Neural cell (in vitro differentiated cells): ENCODE measurements around the gene QDPR.
A peak's percentile ranks its signal among the peaks of the same experiment; 100 is the strongest.

Experiments used
- EP300 ChIP-seq: fragments of 450-650 bp; conservative IDR thresholded peaks from 2 replicates; pipeline ENCODE4 v1.6.1; 2014; ENCODE audit warnings: antibody characterized with exemption, mild to moderate bottlenecking, moderate library complexity; ENCODE audit not compliant: poor library complexity, severe bottlenecking
- EZH2 ChIP-seq: fragments of 200-600, 300-800 bp; shearing (Covaris generic), sonication (generic); IDR thresholded peaks from 2 replicates; pipeline ENCODE4 v1.6.1; 2014; ENCODE audit warnings: antibody characterized with exemption, low read length, borderline replicate concordance, mild to moderate bottlenecking; ENCODE audit not compliant: insufficient read depth, poor library complexity, severe bottlenecking
- MXI1 ChIP-seq: fragments of 450-650 bp; conservative IDR thresholded peaks from 2 replicates; pipeline ENCODE4 v1.6.1; 2014; ENCODE audit warnings: antibody characterized with exemption, mild to moderate bottlenecking; ENCODE audit not compliant: poor library complexity, severe bottlenecking
- POLR2AphosphoS5 ChIP-seq: IDR thresholded peaks from 2 replicates; pipeline ENCODE4 v1.6.1; 2012
- RAD21 ChIP-seq: fragments of 450-650 bp; conservative IDR thresholded peaks from 2 replicates; pipeline ENCODE4 v1.6.1; 2014; ENCODE audit warnings: antibody characterized with exemption, mild to moderate bottlenecking, moderate library complexity
- REST ChIP-seq: IDR thresholded peaks from 2 replicates; pipeline ENCODE4 v1.6.1; 2012; ENCODE audit warnings: borderline replicate concordance
- SMC3 ChIP-seq: fragments of 450-650 bp; conservative IDR thresholded peaks from 2 replicates; pipeline ENCODE4 v1.6.1; 2014; ENCODE audit warnings: antibody characterized with exemption, mild to moderate bottlenecking, moderate library complexity; ENCODE audit not compliant: poor library complexity
- TAF1 ChIP-seq: IDR thresholded peaks from 2 replicates; pipeline ENCODE4 v1.6.1; 2012; ENCODE audit warnings: low read depth
- TF ChIP-seq, protein P1 (sequence below): fragments of 450-650 bp; IDR thresholded peaks from 2 replicates; pipeline ENCODE4 v1.5.1; 2014; ENCODE audit warnings: antibody characterized with exemption, mild to moderate bottlenecking, moderate library complexity; ENCODE audit not compliant: poor library complexity, severe bottlenecking

DNA sequence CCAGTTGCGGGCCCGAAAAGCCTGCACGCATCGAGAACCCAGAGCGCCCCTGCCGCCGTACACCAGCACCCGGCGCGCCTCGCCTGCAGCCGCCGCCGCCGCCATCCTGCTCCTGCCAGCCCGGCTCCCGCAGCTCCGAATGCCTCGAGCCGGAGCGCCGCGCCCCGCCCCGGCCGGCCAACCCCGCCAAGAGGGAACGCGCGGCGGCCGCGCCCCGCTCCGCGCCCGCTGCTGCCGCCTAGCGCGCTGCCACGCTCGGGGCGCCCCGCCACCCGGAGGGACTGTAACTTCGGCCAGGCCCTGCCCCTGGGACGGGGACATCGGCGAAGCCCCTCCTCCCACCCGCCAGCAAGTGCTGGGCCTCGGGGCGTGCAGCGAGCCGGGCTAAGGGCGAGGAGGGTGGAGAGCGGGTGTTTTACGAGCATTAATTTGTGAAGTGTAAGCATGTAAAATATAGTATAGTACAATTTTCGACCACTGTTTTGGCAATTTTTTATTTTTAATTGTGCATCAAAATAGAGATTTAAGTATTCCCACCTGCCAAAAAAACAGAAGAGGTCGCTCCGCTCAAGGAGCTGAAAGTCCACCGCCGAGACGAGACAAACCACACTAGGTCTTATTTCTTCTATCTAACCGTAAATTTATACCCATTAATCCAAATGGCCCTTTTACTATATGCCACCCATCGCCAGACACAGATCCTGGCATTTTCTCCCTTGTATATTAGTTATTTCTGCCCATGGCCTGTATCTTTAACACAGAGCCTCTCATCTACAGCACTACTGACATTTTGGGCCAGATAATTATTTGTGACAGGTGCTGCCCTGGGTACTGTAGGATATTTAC lies at the start of gene QDPR:
- TF ChIP-seq TAF1 (no peak), EZH2 (no peak), SMC3 (peak; percentile 60), RAD21 (no peak), EP300 (peak; percentile 30), POLR2AphosphoS5 (peak; percentile 52), MXI1 (peak; percentile 71), REST (peak; percentile 27)
- TF ChIP-seq, protein P1, sequence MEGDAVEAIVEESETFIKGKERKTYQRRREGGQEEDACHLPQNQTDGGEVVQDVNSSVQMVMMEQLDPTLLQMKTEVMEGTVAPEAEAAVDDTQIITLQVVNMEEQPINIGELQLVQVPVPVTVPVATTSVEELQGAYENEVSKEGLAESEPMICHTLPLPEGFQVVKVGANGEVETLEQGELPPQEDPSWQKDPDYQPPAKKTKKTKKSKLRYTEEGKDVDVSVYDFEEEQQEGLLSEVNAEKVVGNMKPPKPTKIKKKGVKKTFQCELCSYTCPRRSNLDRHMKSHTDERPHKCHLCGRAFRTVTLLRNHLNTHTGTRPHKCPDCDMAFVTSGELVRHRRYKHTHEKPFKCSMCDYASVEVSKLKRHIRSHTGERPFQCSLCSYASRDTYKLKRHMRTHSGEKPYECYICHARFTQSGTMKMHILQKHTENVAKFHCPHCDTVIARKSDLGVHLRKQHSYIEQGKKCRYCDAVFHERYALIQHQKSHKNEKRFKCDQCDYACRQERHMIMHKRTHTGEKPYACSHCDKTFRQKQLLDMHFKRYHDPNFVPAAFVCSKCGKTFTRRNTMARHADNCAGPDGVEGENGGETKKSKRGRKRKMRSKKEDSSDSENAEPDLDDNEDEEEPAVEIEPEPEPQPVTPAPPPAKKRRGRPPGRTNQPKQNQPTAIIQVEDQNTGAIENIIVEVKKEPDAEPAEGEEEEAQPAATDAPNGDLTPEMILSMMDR: peak; percentile 69
